ENCODE measurements around the gene PXK.

GRCh38 chr3:58411036-58411435 is 78.3 kb downstream of the PXK start:
- TF ChIP-seq POLR2A (IDR thresholded peaks at IDR 0.05; ENCODE audit: extremely low read depth, insufficient read length) (no peak), CTCF (IDR thresholded peaks at IDR 0.05; ENCODE audit: low read depth, low read length) (no peak), MAX (IDR thresholded peaks at IDR 0.05; ENCODE audit: low read depth, low read length) (no peak)
